Stimulated activated CD4-positive, alpha-beta T cell treated with anti-CD3 and anti-CD28 coated beads, Interleukin-15, amount 100 ng/mL, for 48 hours (primary cell): ENCODE results near the gene EXOC3L4.
"Not testable (repeated sequence)": the region's sequence is repeated elsewhere in the genome, so short reads cannot be mapped to it uniquely, and the experiment has no call there.

ENCODE experiments used
- DNase-seq, 2 donors: peaks; one replicate each; pipeline ENCODE4 v3.0.0-alpha.2; 2020; ENCODE audit warnings: low read depth in 2 of 2

Gene EXOC3L4

DNA sequence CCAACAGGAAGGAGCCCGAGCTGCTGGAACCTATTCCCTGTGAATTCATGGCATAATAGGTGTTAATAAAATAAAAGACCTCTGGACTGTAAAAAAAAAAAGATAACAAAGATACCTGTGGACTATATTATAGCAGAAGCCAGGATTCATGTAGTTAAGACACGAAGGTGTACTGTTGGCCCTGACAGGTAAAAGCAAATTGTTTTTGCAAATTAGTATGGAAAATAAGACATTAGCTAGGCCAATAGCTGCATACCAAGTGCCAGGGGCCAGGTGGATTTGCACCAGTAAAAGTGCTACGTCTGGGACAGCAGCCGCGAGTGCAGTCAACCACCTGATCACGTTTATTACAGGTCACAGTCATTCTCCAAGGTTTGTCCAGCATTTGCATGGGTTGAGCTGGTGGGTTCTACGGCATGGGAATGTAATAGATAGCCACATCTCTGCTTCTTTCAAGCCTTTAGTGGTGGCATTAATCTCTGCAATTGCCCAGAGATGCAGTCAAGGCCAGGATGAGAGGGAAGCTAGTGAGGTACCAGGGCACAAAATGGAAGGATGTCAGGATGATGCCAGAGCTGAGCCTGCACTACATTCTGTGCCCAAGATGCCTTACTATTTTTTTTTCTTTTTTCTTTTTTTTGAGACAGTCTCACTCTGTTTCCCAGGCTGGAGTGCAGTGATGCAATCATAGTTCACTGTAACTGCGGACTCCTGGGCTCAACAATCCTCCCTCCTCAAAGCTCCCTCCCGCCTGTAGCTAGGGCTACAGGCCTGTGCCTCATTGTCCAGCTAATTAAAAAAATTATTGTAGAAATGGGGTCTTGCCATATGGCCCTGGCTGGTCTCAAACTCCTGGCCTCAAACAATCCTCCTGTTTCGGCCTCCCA, 55.1 kb downstream of the EXOC3L4 start:
- DNase-seq = no peak

DNA sequence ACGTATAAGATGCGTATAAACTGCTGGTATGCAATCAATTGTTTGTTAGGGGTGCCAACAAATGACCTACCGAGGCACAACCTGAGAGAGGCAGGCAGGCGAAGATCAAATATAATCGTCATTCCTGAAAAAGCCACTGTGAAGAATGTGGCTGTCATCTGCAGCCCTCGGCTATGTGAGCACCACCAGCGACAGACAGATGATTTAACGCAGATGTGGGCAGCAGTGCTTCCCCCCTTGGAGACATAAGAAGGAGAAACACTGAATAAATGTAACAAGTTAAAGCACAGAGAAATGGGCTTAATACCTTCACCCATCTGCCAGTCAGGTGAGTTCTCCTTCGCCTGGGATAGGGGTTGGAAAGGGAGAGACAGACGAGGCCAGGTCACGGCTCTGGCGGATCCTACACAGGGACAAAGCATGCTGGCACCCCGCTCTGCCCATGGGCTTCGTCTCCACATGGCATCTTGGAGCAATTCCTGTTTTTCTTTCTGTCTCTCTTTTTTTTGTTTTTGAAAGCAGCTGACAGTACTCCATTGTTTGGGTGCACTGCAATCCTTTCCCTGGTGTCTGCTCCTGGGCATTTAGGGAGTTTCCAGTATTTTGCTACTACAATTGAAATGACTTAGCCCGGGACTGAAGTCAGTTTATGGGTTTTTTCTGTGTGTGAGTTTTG, 56.9 kb downstream of the EXOC3L4 start:
- DNase-seq = no peak

DNA sequence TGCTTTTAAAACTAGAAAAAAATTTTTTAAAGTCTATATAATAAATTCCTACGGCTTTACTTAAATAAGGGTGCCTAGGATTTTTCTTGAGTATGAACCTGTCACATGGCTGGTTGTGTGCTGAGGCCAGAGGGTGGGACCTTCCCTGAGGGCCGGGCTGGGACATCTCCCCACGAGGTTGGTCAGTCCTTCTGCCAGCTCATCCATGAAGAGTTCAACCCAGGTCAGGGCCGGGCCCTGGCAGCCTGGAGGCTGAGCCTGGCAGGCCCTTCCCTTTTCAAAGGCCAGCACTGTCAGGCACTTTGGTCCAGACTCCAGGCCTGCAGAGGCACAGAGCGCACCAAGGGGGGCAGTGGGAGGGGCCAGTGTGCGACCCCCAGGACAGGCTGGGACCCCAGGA, 60.5 kb downstream of the EXOC3L4 start:
- no peak for DNase-seq

DNA sequence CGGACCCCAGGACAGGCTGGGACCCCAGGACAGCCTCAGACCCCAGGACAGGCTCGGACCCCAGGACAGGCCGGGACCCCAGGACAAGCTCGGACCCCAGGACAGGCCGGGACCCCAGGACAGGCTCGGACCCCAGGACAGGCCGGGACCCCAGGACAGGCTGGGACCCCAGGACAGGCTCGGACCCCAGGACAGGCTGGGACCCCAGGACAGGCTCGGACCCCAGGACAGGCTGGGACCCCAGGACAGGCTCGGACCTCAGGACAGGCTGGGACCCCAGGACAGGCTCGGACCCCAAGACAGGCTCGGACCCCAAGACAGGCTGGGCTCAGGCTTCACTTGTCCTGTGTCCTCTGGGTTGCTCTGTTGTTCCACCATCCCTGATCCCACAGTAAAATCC, 60.9 kb downstream of the EXOC3L4 start:
- not testable (repeated sequence) for DNase-seq

DNA sequence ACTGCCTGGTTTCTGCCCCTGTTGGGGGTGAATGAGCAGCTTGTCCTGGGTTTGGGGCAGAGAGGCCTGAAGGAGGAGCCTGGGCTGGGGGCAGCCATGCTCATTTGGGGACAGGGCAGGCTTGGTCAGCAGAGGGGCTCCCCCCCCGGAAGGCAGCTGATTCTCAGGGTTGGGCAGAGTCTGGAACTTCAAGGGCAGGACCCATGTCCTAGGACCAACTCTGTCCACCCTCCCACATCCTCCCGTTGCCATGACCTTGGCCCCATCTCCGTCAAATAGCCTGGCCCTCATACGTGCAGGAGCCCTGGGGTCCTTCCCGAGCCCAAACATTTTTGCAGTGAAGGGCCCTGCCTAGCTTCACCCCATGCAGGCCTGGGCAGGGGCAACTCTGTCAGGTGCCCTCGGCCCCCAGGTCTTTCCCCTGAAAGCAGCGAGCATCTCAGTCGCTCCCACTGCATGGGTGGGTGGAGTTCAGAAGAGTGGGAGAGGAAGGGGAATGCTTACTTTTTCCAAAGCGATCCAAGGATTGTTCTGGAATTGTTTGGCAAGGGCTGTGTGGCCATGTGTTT, 61.4 kb downstream of the EXOC3L4 start:
- no peak for DNase-seq

DNA sequence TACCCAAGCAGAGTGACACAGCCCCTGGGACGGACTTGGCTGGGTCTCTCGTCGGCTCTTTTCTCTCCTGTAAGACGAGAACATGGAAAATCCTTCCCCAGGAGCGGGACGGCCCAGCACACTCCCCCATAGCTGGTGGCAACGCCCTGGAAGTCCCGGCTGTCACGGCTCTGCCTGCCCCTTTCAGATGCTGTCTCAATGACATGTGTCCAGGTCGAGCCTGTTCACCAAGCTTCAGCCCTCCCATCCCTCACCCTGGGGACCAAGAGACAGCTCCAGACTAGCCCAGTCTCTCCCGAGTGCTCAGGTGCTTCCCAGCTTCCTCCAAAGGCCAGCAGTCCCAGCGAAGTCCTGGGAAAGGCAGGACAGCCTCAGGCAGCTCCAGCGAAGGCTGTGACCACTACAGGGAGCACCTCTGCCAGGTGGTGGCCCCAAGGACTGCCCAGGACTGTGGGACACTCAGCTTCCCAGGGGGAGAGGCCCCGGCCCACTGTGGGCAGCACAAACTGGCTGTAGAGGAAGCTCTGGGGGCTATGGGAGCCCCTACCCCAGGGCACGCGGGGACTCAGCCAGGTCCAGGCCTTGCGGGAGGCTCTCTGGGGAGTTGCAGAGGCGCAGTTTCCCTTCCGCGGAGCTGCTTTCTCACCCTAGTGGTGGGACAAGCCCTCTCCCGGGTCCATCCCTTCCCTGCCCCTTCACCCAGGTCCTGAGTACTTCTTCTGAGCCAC, 62.3 kb downstream of the EXOC3L4 start:
- no peak for DNase-seq

DNA sequence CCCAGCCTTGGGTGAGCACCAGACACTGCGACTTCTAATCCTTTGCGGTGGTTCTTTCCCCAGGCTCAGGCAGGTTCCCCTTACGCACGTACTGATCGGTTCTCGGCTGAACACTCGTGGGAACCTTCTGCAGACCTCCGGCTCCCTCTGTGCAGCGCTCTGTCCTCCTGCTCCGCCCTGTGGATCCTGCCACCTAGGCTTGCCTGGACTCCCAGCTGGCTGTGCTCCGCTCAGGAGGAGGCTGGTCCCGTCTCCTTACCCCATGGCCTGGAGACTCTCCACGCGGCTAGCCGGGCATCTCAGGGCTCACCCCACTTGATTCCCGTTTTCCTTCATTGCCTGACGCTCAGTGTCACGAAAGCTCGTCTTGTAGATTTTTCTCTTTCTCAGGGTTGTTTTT, 63.4 kb downstream of the EXOC3L4 start:
- no peak for DNase-seq

DNA sequence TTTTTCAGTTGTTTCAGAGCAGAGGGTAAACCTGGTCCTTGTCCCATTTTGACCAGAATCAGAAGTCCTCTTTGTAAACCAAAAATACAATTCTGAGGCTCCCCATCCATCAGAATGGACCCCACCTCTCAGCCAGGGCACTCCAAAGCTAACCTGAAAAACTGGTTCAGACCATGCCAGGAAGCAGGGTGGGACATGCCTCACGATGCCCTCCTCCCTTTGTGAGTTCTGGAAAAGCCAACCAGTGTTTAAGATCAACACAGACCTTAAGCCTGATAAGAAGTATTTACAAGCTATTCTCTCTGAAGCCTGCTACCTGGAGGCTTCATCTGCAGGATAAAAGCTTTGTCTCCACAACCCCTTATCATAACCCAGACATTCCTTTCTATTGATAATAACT, 64.2 kb downstream of the EXOC3L4 start:
- no peak for DNase-seq
